GM12872 (cell line): ENCODE data around the gene ILF3.

Source experiments
- CTCF ChIP-seq: IDR thresholded peaks from 3 replicates; pipeline ENCODE4 v1.5.1; 2011; ENCODE audit warnings: low read depth, mild to moderate bottlenecking, low read length, moderate library complexity; ENCODE audit not compliant: insufficient read depth

The ILF3 gene

GRCh38 chr19:10695401-10696398, 41.6 kb downstream of the ILF3 start:
- TF ChIP-seq CTCF, result no peak

DNA sequence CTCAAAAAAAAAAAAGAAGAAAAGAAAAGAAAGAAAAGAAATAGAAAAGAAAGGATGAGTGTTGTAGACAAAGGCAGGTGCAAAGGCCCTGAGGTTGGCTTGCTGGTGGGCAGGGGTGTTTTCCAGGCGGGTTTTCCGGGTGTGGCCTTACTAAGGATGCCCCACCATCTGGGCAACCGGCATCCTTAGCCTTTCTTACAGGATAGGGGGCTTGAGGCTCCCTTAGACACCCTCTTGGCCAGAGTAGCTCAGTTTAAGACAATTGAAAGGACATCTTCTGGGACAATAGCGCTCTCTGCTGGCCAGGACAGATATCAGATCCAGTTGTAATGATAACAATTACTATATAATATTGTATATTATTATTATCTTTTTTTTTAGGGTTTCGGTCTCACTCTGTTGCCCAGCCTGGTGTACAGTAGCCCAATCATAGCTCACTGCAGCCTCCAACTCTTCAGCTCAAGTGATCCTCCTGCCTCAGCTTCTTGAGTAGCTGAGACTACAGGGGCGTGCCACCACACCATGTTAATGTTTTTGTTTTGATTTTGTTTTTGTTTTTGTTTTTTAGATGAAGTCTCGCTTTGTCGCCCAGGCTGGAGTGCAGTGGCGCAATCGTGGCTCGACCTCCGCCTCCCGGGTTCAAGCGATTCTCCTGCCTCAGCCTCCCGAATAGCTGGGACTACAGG, 45.6 kb downstream of the ILF3 start:
- TF ChIP-seq CTCF, result peak; percentile 63

DNA sequence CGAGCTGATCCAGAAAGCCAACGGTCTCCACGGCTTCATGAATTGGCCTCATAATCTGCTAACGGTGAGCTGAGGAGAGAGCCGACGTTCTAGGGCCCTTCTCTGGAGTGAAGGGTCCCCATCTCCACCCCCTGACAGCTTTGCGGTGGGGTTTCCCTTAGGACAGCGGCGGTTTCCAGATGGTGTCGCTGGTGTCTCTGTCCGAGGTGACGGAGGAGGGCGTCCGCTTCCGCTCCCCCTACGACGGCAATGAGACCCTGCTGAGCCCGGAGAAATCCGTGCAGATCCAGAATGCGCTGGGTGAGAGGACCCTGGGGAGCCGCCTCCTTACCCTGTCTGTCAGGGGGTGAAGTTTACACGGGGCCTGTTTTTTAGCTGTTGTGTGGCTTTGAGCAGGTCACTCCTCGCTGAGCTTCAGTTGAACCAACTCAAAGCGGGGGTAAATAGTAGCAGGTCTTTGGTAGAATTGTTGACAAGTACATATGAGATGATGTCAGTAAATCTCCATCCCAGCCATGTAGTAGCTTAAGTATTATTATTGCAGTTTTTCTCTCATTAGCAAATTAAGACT, 47.9 kb downstream of the ILF3 start:
- peak; percentile 37; the same call in 1 of the 3 replicates for TF ChIP-seq CTCF

DNA sequence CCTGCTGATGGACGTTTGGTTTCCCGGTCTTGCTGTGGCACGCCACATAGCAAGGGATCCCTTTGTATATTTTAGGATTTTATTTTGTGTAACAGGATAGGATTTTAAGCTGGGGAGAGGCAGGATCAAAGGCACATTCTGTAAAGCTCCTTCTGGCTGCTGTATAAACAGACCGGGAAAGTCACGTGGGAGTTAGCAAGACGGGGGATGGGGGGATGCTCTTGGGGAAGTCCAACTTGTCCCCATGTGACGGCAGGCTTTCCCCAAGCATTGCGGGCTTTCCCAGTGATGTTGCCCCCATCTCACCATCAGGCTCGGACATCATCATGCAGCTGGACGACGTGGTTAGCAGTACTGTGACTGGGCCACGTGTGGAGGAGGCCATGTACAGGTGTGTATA, 52.8 kb downstream of the ILF3 start:
- TF ChIP-seq CTCF, result no peak

- no peak for TF ChIP-seq CTCF
Observed at GRCh38 chr19:10707440-10707839, 53.3 kb downstream of the ILF3 start.

- TF ChIP-seq CTCF, result no peak
Observed at GRCh38 chr19:10708291-10708690, 54.1 kb downstream of the ILF3 start.

DNA sequence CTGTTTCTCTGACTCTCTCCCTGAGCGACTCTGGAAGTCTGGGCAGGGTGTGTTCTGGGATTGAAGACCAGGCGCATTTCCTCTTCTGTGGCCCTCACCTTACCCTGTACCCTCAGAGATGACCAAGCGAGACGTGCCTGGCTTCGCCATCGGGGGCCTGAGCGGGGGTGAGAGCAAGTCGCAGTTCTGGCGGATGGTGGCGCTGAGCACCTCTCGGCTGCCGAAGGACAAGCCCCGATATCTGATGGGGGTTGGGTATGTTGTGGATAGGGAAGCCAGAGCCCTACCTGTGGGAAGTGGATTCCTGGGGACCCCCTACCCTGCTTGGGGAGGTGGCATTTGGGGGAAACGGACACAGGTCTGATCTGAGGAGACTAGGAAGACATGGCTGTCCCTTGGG, 57.9 kb downstream of the ILF3 start:
- no peak for TF ChIP-seq CTCF
